PFSK-1 (cell line): ENCODE measurements around the gene SOS2.

ENCODE experiments used
- FOXP2 ChIP-seq: optimal IDR thresholded peaks from 2 replicates; pipeline ENCODE3; 2011; ENCODE audit warnings: borderline replicate concordance, control low read depth, inconsistent platforms; ENCODE audit not compliant: insufficient read depth; ENCODE audit errors: extremely low read length, extremely low read depth
- POLR2AphosphoS5 ChIP-seq: IDR thresholded peaks from 2 replicates; pipeline ENCODE4 v1.6.1; 2012; ENCODE audit warnings: low read depth, mild to moderate bottlenecking, control low read depth, low read length, moderate library complexity
- SIN3A ChIP-seq: IDR thresholded peaks from 2 replicates; pipeline ENCODE4 v1.6.1; 2012; ENCODE audit warnings: mild to moderate bottlenecking, low read length, moderate library complexity, borderline replicate concordance; ENCODE audit not compliant: insufficient read depth
- TAF1 ChIP-seq: IDR thresholded peaks from 2 replicates; pipeline ENCODE4 v1.6.1; 2012; ENCODE audit warnings: low read length, control low read depth, borderline replicate concordance; ENCODE audit not compliant: insufficient read depth
- TF ChIP-seq, protein P1 (sequence below), 2 experiments: IDR thresholded peaks; 2 replicates each; pipeline versions ENCODE4 v1.6.1 to v1.8.0; 2011 to 2012; ENCODE audit warnings: low read depth in 2 of 2, low read length in 2 of 2, control low read depth in 1 of 2, inconsistent platforms in 1 of 2, mild to moderate bottlenecking in 1 of 2, moderate library complexity in 1 of 2; ENCODE audit not compliant: insufficient read depth in 1 of 2

The SOS2 gene

DNA sequence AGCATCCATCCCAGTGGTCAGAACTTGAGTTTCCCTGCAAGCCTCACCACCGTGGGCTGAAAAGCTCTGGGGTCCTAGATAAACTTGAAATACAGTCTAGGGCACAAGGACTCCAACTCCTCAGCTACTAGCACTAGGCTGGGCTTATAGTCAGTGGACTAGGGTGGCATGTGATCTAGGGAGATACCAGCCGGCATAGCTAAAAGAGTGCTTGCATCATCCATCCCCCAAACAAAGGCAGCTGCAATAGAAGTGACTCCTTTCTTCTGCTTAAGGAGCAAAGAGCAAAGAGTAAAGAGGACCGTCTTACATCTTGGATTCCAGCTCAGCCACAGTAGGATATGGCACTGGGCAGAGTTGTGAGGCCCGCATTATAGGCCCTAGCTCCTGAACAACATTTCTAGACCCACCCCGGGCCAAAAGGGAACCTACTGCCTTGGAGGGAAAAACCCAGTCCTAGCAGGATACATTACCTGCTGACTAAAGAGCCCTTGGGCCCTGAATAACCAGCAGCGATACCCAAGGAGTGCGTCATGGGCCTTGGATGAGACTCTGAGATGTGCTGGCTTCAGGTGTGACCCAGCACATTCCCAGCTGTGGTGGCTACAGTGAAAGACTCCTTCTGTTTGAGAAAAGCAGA lies 17.9 kb upstream of the SOS2 start:
- no peak for TF ChIP-seq SIN3A
- TF ChIP-seq POLR2AphosphoS5 = no peak
- TF ChIP-seq FOXP2 = no peak
- no peak for TF ChIP-seq TAF1
- TF ChIP-seq, protein P1, sequence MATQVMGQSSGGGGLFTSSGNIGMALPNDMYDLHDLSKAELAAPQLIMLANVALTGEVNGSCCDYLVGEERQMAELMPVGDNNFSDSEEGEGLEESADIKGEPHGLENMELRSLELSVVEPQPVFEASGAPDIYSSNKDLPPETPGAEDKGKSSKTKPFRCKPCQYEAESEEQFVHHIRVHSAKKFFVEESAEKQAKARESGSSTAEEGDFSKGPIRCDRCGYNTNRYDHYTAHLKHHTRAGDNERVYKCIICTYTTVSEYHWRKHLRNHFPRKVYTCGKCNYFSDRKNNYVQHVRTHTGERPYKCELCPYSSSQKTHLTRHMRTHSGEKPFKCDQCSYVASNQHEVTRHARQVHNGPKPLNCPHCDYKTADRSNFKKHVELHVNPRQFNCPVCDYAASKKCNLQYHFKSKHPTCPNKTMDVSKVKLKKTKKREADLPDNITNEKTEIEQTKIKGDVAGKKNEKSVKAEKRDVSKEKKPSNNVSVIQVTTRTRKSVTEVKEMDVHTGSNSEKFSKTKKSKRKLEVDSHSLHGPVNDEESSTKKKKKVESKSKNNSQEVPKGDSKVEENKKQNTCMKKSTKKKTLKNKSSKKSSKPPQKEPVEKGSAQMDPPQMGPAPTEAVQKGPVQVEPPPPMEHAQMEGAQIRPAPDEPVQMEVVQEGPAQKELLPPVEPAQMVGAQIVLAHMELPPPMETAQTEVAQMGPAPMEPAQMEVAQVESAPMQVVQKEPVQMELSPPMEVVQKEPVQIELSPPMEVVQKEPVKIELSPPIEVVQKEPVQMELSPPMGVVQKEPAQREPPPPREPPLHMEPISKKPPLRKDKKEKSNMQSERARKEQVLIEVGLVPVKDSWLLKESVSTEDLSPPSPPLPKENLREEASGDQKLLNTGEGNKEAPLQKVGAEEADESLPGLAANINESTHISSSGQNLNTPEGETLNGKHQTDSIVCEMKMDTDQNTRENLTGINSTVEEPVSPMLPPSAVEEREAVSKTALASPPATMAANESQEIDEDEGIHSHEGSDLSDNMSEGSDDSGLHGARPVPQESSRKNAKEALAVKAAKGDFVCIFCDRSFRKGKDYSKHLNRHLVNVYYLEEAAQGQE (IDR thresholded peaks at IDR 0.05; ENCODE audit: insufficient read depth in 1 of 2, low read depth in 2 of 2, low read length in 2 of 2) = no peak

DNA sequence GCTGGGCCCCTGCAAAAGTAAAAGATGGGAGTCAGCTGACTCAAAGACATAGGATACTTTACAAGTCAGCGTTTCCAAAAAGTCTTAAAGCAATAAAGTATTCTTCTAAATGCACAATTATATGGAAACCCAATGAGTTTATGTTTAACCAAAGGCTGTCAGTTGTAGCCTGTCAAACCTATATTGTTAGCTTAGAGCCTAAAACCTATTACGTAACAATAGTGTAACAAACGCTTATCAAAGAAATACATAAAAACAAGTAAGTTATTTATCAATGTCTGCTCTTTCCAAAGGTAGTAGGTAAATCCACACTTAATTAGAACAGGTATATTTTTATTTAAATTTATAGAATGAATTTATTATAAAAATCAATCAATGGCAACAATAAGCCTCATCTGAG lies 15.9 kb upstream of the SOS2 start:
- TF ChIP-seq TAF1 (no peak), POLR2AphosphoS5 (no peak), FOXP2 (no peak), SIN3A (no peak)
- TF ChIP-seq, protein P1 (IDR thresholded peaks at IDR 0.05; ENCODE audit: insufficient read depth in 1 of 2, low read depth in 2 of 2, low read length in 2 of 2) = no peak

DNA sequence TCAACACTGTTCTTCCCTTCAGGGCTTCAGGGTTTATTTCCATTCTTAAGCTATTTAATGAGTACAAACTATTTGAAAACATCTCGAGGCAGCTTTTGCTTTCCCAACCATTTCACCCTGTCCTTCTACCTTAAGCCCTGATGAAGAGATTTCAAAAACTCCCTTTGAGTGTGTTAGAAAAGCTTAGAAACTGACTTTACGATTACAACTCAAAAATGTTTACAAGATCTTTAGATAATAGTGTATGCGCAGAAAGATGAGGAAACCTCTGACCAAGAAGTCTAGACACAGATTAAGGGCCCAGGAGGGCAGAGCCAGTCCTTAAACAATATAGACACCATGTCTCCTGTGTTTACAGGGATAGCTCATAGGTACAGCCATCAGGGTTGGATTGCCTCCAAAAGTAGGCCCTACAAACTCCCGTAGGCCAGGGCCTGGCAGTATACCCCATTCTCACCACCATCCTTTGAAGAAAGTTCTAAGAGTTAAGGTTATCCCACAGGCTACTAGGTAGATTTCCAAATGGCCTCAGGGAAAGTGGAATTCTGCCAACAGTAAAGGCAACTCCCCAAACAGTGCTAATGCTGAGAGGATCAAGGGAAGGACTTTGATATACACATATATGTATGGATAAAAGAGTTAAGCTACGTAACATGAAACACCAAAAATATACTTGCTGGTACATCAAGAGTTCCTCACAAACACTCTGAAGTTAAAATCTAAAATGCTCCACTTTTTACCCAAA lies 11.4 kb upstream of the SOS2 start:
- TF ChIP-seq SIN3A (no peak), POLR2AphosphoS5 (no peak), TAF1 (no peak), FOXP2 (no peak)
- TF ChIP-seq, protein P1 (IDR thresholded peaks at IDR 0.05; ENCODE audit: insufficient read depth in 1 of 2, low read depth in 2 of 2, low read length in 2 of 2) = no peak

DNA sequence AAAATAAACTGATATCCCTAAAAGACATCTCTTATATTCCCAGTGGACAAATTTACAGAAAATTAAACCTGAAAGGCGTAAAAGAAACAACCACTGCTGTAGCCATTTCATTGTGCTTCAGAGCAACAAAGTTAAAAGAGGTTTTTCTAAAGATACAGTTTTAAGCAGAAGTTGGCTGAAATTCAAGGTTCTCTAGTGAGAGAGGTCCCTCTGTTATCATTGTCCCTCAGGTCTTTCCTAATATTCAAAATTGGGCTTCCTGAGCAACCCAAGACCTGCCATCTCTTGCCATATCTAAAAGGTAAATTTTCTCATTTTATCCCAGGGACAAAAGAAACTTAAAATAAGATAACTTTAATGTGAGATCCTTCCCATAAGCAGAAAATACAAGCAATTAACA lies 10.7 kb upstream of the SOS2 start:
- no peak for TF ChIP-seq FOXP2

DNA sequence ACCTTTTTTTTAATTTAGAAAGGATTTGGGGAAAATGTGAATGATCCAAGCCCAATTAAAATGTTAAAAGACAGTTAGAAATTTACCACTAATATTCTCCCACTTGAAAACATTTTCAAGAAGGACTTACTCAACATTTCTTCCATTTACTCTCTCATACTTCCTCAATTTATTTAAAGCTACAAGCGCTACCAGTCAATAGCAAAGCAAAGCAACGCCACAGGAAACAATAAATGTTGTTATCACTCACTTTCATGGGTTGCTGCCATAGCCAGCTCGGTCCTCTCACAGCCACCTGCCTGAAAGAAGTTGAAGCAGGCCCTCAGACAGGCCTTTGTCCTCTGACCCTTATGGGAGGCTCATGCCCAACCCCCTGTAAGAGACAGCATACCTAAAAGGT lies 6.0 kb upstream of the SOS2 start:
- TF ChIP-seq POLR2AphosphoS5 (no peak), TAF1 (no peak)
- TF ChIP-seq, protein P1 (IDR thresholded peaks at IDR 0.05; ENCODE audit: insufficient read depth in 1 of 2, low read depth in 2 of 2, low read length in 2 of 2) = no peak
